RPMI8226 (cell line): Measurements from ENCODE around the gene TBKBP1.
A peak's percentile ranks its signal among the peaks of the same experiment; 100 is the strongest.

Experiments
- DNase-seq: peaks from one replicate; pipeline ENCODE4 v3.0.0-alpha.2; 2015

The TBKBP1 gene

GRCh38 chr17:47693731-47694580 is at the start of gene TBKBP1:
Gene TBKBP1 (plus strand): TSS chr17:47694161. CDS start chr17:47696113, 1,952 bp downstream.
- DNase-seq: peak; percentile 73

- no peak for DNase-seq
Observed at GRCh38 chr17:47644324-47644723, 49.6 kb upstream of the TBKBP1 start.

- peak; percentile 99 for DNase-seq
Observed at GRCh38 chr17:47649153-47649971, 44.6 kb upstream of the TBKBP1 start, which contains the start of gene KPNB1. Gene KPNB1 (plus strand): TSS chr17:47649919. CDS start chr17:47650245, 326 bp downstream.

- DNase-seq: no peak
Observed at GRCh38 chr17:47649972-47650524, 43.9 kb upstream of the TBKBP1 start.

- peak; percentile 98 for DNase-seq
Observed at GRCh38 chr17:47650525-47651522, 43.1 kb upstream of the TBKBP1 start.

- no peak for DNase-seq
Observed at GRCh38 chr17:47651704-47652103, 42.3 kb upstream of the TBKBP1 start.

- no peak for DNase-seq
Observed at GRCh38 chr17:47652570-47652969, 41.4 kb upstream of the TBKBP1 start.

- DNase-seq: no peak
Observed at GRCh38 chr17:47653442-47653841, 40.5 kb upstream of the TBKBP1 start.

- no peak for DNase-seq
Observed at GRCh38 chr17:47654991-47655390, 39.0 kb upstream of the TBKBP1 start.

GRCh38 chr17:47660064-47660492 is 33.9 kb upstream of the TBKBP1 start:
- peak; percentile 70 for DNase-seq

GRCh38 chr17:47663912-47664623 is 29.9 kb upstream of the TBKBP1 start:
- DNase-seq: peak; percentile 57

- DNase-seq: no peak
Observed at GRCh38 chr17:47664624-47664941, 29.4 kb upstream of the TBKBP1 start.

- DNase-seq: no peak
Observed at GRCh38 chr17:47665655-47666054, 28.3 kb upstream of the TBKBP1 start.

GRCh38 chr17:47669081-47669480 is 24.9 kb upstream of the TBKBP1 start:
- no peak for DNase-seq

- no peak for DNase-seq
Observed at GRCh38 chr17:47670064-47670463, 23.9 kb upstream of the TBKBP1 start.

- no peak for DNase-seq
Observed at GRCh38 chr17:47674499-47674898, 19.5 kb upstream of the TBKBP1 start.

- DNase-seq: no peak
Observed at GRCh38 chr17:47675380-47676198, 18.4 kb upstream of the TBKBP1 start.

GRCh38 chr17:47676199-47676472 is 17.8 kb upstream of the TBKBP1 start:
- DNase-seq: no peak

GRCh38 chr17:47676510-47677165 is 17.3 kb upstream of the TBKBP1 start:
- DNase-seq: no peak

- DNase-seq: no peak
Observed at GRCh38 chr17:47678196-47678595, 15.8 kb upstream of the TBKBP1 start.
